HepG2 (cell line): ENCODE measurements around the gene SLC6A17. TPM values are rescaled to one million over a fixed set of nuclear protein-coding genes. Genes with fewer than 3 reads are reported as not detected.

Experiments
- ATAC-seq: fragments of 200-7000 bp; cut with Tn5 transposase; 3 replicates; pipeline ENCODE4 v1.9.1; 2020; ENCODE audit warnings: mild to moderate bottlenecking, moderate library complexity
- BruUV-seq: library from RNA; stranded (reverse); fragments of 400-500 nt; replicated peaks from 2 replicates; lab custom pipeline; 2021; lab: Mats Ljungman, UMichigan
- CTCF ChIA-PET: fragments of 300-600 bp; formaldehyde crosslinking; extraction: SDS; loops from one replicate; lab custom pipeline; 2021; ENCODE audit warnings: low total read pairs, inconsistent platforms, low intra/inter-chr PET ratio; lab: Yijun Ruan, JAX
- POLR2A ChIA-PET: fragments of 350-600 bp; sonication (Branson Sonifier 250); formaldehyde crosslinking; loops from one replicate; lab custom pipeline; 2020; ENCODE audit warnings: antibody characterized with exemption, inconsistent platforms; lab: Yijun Ruan, JAX
- DNase-seq: peaks from one replicate; pipeline ENCODE4 v3.0.0-alpha.2; 2015; ENCODE audit warnings: low spot score
- FAIRE-seq: peaks from 3 replicates; lab custom pipeline; 2011; peaks lifted over from hg19 to GRCh38; lab: Jason Lieb, UNC
- H2AFZ ChIP-seq: one replicate; pipeline ENCODE4 v1.6.1; 2011; ENCODE audit warnings: low read length, inconsistent platforms
- H3K27ac ChIP-seq: fragments of 300-600 bp; 3 replicates; pipeline ENCODE4 v1.8.0; 2011; ENCODE audit warnings: mixed run types, mild to moderate bottlenecking, mixed read lengths, low read length, inconsistent platforms; ENCODE audit not compliant: insufficient read depth; ENCODE audit errors: extremely low read length
- H3K27me3 ChIP-seq, 2 experiments: fragments of 200-600 bp in 1 of 2; 2 replicates in 1 of 2; 3 replicates in 1 of 2; pipeline versions ENCODE4 v1.6.0 to v1.8.0; 2011; ENCODE audit warnings: low read length in 2 of 2, mild to moderate bottlenecking in 2 of 2, moderate library complexity in 2 of 2, inconsistent platforms in 1 of 2; ENCODE audit not compliant: insufficient read depth in 2 of 2, control insufficient read depth in 1 of 2
- H3K36me3 ChIP-seq, 2 experiments: fragments of 200-600 bp in 1 of 2; replicated peaks in 1 of 2; 2 replicates in 1 of 2; 3 replicates in 1 of 2; pipeline versions ENCODE4 v1.5.1 to v1.8.0; 2011; ENCODE audit warnings: low read length in 2 of 2, inconsistent platforms in 1 of 2; ENCODE audit not compliant: insufficient read depth in 2 of 2, control insufficient read depth in 1 of 2
- H3K4me1 ChIP-seq: 2 replicates; pipeline ENCODE4 v1.5.1; 2012; ENCODE audit warnings: low read length, inconsistent platforms; ENCODE audit not compliant: insufficient read depth
- H3K4me2 ChIP-seq: 2 replicates; pipeline ENCODE4 v1.6.0; 2011; ENCODE audit warnings: low read depth, low read length, inconsistent platforms
- H3K4me3 ChIP-seq, 3 experiments: fragments of 200-600 bp in 1 of 3; sonication (generic), shearing (Covaris generic) in 1 of 3; replicated peaks in 1 of 3; 2 replicates each; pipeline ENCODE4 v1.5.1; 2011 to 2016; ENCODE audit warnings: low read length in 3 of 3, inconsistent platforms in 2 of 3, low read depth in 2 of 3, mild to moderate bottlenecking in 2 of 3, control low read depth in 1 of 3, mixed read lengths in 1 of 3; ENCODE audit not compliant: insufficient read depth in 1 of 3
- H3K79me2 ChIP-seq: one replicate; pipeline ENCODE4 v1.6.1; 2011; ENCODE audit warnings: low read length, inconsistent platforms; ENCODE audit not compliant: insufficient read depth
- H3K9ac ChIP-seq: 2 replicates; pipeline ENCODE4 v1.6.0; 2011; ENCODE audit warnings: mild to moderate bottlenecking, low read depth, low read length, inconsistent platforms; ENCODE audit not compliant: insufficient read depth
- H3K9me3 ChIP-seq: 2 replicates; pipeline ENCODE4 v1.5.1; 2012; ENCODE audit warnings: mild to moderate bottlenecking, low read length
- H4K20me1 ChIP-seq: 2 replicates; pipeline ENCODE4 v1.6.0; 2011; ENCODE audit warnings: inconsistent platforms, mild to moderate bottlenecking, low read length, moderate library complexity; ENCODE audit not compliant: insufficient read depth
- CCAR2 ChIP-seq: fragments of 200-400 bp; formaldehyde crosslinking; optimal IDR thresholded peaks from 2 replicates; pipeline ENCODE3; 2018; ENCODE audit warnings: low read depth, mild to moderate bottlenecking, low read length, moderate library complexity
- CREB3 ChIP-seq: sonication (generic); formaldehyde crosslinking; IDR thresholded peaks from 2 replicates; pipeline ENCODE4 v1.5.0; 2020; ENCODE audit warnings: missing genetic modification reagents
- CTCF ChIP-seq: sonication (generic); formaldehyde crosslinking; IDR thresholded peaks from 2 replicates; pipeline ENCODE4 v1.5.0; 2020; ENCODE audit warnings: mild to moderate bottlenecking, missing genetic modification reagents, moderate library complexity
- GMEB2 ChIP-seq: IDR thresholded peaks from 2 replicates; pipeline ENCODE4 v1.6.1; 2016; ENCODE audit warnings: missing biosample characterization, missing genetic modification reagents, low read depth
- RAD21 ChIP-seq: fragments of 450-650 bp; formaldehyde crosslinking; IDR thresholded peaks from 2 replicates; pipeline ENCODE4 v1.5.0; 2020; ENCODE audit warnings: mild to moderate bottlenecking
- RORA ChIP-seq: sonication (generic); formaldehyde crosslinking; IDR thresholded peaks from 2 replicates; pipeline ENCODE4 v1.5.0; 2020; ENCODE audit warnings: mild to moderate bottlenecking, missing genetic modification reagents, moderate library complexity
- SAP130 ChIP-seq: IDR thresholded peaks from 2 replicates; pipeline ENCODE4 v1.6.1; 2016; ENCODE audit warnings: low read depth
- SMC3 ChIP-seq: IDR thresholded peaks from 2 replicates; pipeline ENCODE4 v1.6.1; 2011; ENCODE audit warnings: low read length, improper control_type of control experiment
- STAG1 ChIP-seq: sonication (generic); formaldehyde crosslinking; IDR thresholded peaks from 2 replicates; pipeline ENCODE4 v1.4.0; 2020; ENCODE audit warnings: missing genetic modification reagents
- TCF12 ChIP-seq, 2 experiments: fragments of 450-650 bp in 1 of 2; sonication (generic) in 1 of 2; formaldehyde crosslinking in 1 of 2; IDR thresholded peaks; 2 replicates each; pipeline versions ENCODE4 v1.6.1 to v1.8.0; 2017 to 2022; ENCODE audit warnings: antibody characterized with exemption in 1 of 2, mild to moderate bottlenecking in 1 of 2, missing genetic modification reagents in 1 of 2, moderate library complexity in 1 of 2
- ZMYM4 ChIP-seq: sonication (generic); formaldehyde crosslinking; IDR thresholded peaks from 2 replicates; pipeline ENCODE4 v1.8.1; 2023; ENCODE audit warnings: mild to moderate bottlenecking, missing genetic modification reagents
- ZNF317 ChIP-seq: sonication (generic); formaldehyde crosslinking; IDR thresholded peaks from 2 replicates; pipeline ENCODE4 v1.5.0; 2020; ENCODE audit warnings: mild to moderate bottlenecking, missing genetic modification reagents
- ZNF326 ChIP-seq: sonication (generic); formaldehyde crosslinking; IDR thresholded peaks from 2 replicates; pipeline ENCODE4 v1.4.0; 2020; ENCODE audit warnings: missing genetic modification reagents, borderline replicate concordance
- ZNF350 ChIP-seq: sonication (generic); formaldehyde crosslinking; IDR thresholded peaks from 2 replicates; pipeline ENCODE4 v1.4.0; 2020; ENCODE audit warnings: mild to moderate bottlenecking, low read depth, missing genetic modification reagents, borderline replicate concordance
- ZNF562 ChIP-seq: sonication (generic); formaldehyde crosslinking; IDR thresholded peaks from 2 replicates; pipeline ENCODE4 v1.8.0; 2022; ENCODE audit warnings: missing genetic modification reagents, borderline replicate concordance
- ZNF713 ChIP-seq: sonication (generic); formaldehyde crosslinking; IDR thresholded peaks from 2 replicates; pipeline ENCODE4 v1.4.0; 2020; ENCODE audit warnings: mild to moderate bottlenecking, missing genetic modification reagents
- WGBS: methylation state at CpG from one replicate; pipeline ENCODE4 v1.1.6; 2017; ENCODE audit warnings: low lambda C conversion rate; 5-methylcytosine and 5-hydroxymethylcytosine counted together
- in situ Hi-C: cut with HindIII; loops from 2 replicates; pipeline ENCODE4 v1.10.0; 2017; ENCODE audit warnings: low pct_unique_long_range_greater_than_20kb; ENCODE audit not compliant: extremely low pct_ligation_motif_present
- intact Hi-C: fragments of 100-400 bp; cut with micrococcal nuclease; formaldehyde crosslinking; loops from one replicate; pipeline ENCODE4 v1.10.0; 2022; ENCODE audit not compliant: unreplicated experiment
- polyA plus RNA-seq, 8 experiments: library from polyadenylated mRNA; depleted of rRNA in 3 of 8; stranded (reverse) in 7 of 8; unstranded in 1 of 8; fragments of >200 nt; fragmentation: Illumina TruSeq in 4 of 8; extraction: Trizol in 4 of 8; gene quantifications; 2 replicates each; pipeline versions ENCODE4 v1.2.1 to v1.2.3, GENCODE V29; 2011 to 2016; ENCODE audit warnings: low read depth in 4 of 8, missing spikeins in 1 of 8, mixed read lengths in 1 of 8; ENCODE audit not compliant: insufficient read depth in 1 of 8
- total RNA-seq, 5 experiments: library from RNA; depleted of rRNA; stranded (reverse); fragments of >200 nt; fragmentation: Illumina TruSeq; extraction: Trizol; gene quantifications; 2 replicates each; pipeline ENCODE4 v1.2.3, GENCODE V29; 2016; ENCODE audit warnings: low read depth in 1 of 5

The SLC6A17 gene
- total and polyA plus RNA-seq, 2 of the 13 experiments (the other 11 are each of a cell fraction or from before 2014, with no cell fraction given), result not detected

DNA sequence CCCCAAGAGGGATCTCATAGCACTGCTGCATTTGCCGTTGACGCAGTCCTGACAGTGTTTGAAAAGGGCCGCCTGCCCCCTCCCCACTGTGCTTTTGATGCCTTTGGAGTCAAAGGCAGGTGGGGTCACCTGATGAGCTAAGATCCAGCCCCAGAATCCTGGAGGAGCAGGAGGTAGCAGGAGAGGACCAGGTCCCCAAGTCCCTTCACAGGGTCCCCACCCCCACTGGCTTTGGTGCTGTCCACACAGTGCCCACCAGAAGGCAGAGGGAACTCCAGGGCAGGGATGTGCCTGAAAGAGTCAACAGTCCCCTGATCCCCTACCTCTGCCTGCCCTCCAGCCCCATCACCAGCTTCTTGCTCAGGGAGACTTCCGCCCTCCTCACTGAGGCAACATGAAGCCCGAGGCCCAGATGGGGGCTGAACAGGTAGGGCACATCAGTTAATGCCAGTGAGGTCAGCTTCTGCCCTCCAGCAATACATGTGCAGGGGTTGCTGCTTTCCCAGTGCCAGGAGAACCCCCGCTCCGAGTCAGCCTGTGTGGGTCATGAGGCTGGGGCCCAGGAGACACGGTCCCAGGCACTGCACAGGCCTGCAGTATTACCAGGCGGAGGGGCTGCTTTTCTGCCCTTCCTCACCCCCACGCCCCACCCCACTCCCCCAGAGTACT lies 51.0 kb downstream of the SLC6A17 start (continued):
- no peak for TF ChIP-seq GMEB2 (CRISPR knock-in tag)

DNA sequence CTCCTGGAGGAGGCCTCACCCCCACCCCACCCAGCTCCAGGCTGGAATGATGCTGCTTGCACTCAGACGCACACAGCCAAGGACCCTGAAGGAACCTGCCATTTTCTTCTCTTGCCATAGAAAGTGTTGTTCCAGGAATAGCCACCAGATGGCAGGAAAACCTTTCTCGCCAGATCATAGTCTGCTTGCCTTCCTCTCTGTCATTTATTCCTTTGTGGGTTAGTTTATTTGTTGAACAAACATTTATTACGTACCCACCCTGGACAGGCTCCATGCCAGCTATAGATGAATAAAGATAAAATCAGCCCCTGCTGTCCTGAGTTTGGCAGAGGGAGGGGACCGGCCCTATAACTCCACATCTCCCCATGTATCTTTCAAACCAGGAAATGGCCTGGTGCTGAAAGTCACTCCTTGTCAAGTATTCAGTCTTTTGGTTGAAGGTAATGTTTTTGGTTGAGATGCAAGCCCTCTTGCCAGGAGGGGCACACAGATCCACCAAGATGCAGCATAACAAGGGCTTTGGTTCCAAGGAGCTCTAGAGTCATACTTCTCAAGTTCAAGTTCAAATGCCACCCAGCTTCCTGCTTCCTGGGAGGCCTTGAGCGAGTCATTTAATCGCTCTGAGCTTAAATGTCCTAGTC lies 52.8 kb downstream of the SLC6A17 start:
- Histone ChIP-seq H3K4me3 (no peak overlapping the region), H3K27ac (no peak overlapping the region), H4K20me1 (no peaks in the 10 kb centered on the region), H3K9me3 (no peaks in the 10 kb centered on the region), H3K4me2 (no peak overlapping the region), H3K4me1 (no peaks in the 10 kb centered on the region), H3K9ac (no peak overlapping the region), H2AFZ (no peak overlapping the region), H3K79me2 (no peaks in the 10 kb centered on the region), H3K27me3 (peaks cover 3 to 30% of the 10 kb centered on the region in 2 experiments; a peak in 3 of 5 replicates), H3K36me3 (no peaks in the 10 kb centered on the region)
- BruUV-seq, result no TSS peak
- 13% methylated on average over 5 of the region's 6 CpGs for WGBS
- ATAC-seq (peak; percentile 50), FAIRE-seq (peak; percentile 60), DNase-seq (peak; percentile 50)
- POLR2A ChIA-PET, result no interaction called here
- intact Hi-C loops, result loop anchor here (1.0 kb wide), 4 partner anchors 109 to 292 kb away; no protein-coding TSS in a partner anchor
- in situ Hi-C loops, result loop anchor here (5.0 to 10.0 kb wide), 2 partner anchors 259 to 292 kb away; no protein-coding TSS in a partner anchor
- CTCF ChIA-PET, result interaction anchor here (0.7 to 2.9 kb wide), 7 partner anchors 11 to 293 kb away, joined by 3 to 37 read pairs (median 5); no protein-coding TSS in a partner anchor
- TF ChIP-seq ZMYM4 (CRISPR knock-in tag) (no peak), ZNF562 (CRISPR knock-in tag) (no peak), SMC3 (peak; percentile 87), STAG1 (CRISPR knock-in tag) (peak; percentile 84), ZNF317 (CRISPR knock-in tag) (no peak), RAD21 (CRISPR knock-in tag) (peak; percentile 49; the same call in 1 of the 2 replicates), CTCF (CRISPR knock-in tag) (peak; percentile 87), ZNF326 (no peak), CCAR2 (no peak), ZNF713 (CRISPR knock-in tag) (no peak), SAP130 (CRISPR knock-in tag) (0 out of 2 replicates have a peak, but pooled peaks have one; percentile 11), CREB3 (CRISPR knock-in tag) (no peak), RORA (CRISPR knock-in tag) (no peak), ZNF350 (CRISPR knock-in tag) (no peak), TCF12 (IDR thresholded peaks at IDR 0.05) (no peak), TCF12 (CRISPR knock-in tag; IDR thresholded peaks at IDR 0.05) (no peak)
